Stimulated activated naive CD8-positive, alpha-beta T cell treated with anti-CD3 and anti-CD28 coated beads, Interleukin-15, Interleukin-2, amounts not matched to agents 100 ng/mL and 50 ng/mL, for 24 hours (primary cell): ENCODE measurements around the gene GRPEL2.

ENCODE experiments used
- H3K27ac Mint-ChIP-seq: one replicate; pipeline ENCODE4 v1.8.0; 2021; ENCODE audit warnings: mild to moderate bottlenecking, mixed read lengths
- H3K27me3 Mint-ChIP-seq: one replicate; pipeline ENCODE4 v1.8.0; 2021; ENCODE audit warnings: mixed read lengths
- H3K36me3 Mint-ChIP-seq: one replicate; pipeline ENCODE4 v1.8.0; 2021; ENCODE audit warnings: low read depth, mixed read lengths
- H3K4me1 Mint-ChIP-seq: one replicate; pipeline ENCODE4 v1.8.0; 2021; ENCODE audit warnings: low read depth, mixed read lengths
- H3K4me3 Mint-ChIP-seq: one replicate; pipeline ENCODE4 v1.8.0; 2021; ENCODE audit warnings: mild to moderate bottlenecking, mixed read lengths
- H3K9me3 Mint-ChIP-seq: one replicate; pipeline ENCODE4 v1.8.0; 2021; ENCODE audit warnings: mixed read lengths

GRPEL2 gene, protein sequence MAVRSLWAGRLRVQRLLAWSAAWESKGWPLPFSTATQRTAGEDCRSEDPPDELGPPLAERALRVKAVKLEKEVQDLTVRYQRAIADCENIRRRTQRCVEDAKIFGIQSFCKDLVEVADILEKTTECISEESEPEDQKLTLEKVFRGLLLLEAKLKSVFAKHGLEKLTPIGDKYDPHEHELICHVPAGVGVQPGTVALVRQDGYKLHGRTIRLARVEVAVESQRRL

DNA sequence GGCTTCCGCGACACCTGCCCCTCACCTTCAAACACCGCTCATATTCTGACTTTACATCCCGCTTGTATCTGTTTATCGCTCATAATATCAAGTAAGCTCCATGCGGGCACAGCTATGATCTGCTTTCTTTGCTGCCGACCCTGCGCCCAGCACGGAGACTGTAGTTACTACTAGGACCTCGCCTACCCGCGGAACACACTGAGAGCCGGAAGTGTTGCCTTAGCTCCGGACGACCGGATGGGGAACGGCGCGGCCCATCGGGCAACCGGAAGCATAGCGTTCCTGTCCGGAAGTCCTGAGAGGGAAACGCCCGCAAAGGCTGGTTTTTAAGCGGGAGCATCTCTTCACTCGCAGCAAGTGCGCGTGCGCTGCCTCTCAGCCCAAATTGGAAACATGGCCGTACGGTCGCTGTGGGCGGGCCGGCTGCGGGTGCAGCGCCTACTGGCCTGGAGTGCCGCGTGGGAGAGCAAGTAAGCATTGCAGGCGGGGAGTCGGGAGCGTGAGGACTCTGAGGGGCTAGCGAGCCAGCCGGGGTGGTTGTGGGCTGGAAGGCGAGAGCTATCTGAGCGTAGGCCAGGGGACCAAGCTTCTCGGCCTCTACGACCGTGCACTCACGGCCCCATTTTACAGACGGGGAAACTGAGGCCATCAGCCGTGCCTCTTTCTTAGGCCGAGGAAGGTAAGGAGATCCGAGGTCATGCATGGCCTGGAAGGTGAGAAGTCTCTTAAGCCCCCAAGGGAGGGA, at the start of gene GRPEL2:
TSS of gene GRPEL2 (plus strand) at position 353 of the 745 bp plus-strand sequence. CDS start at position 394, 41 bp downstream.
- H3K27me3 Mint-ChIP-seq: no peaks in the 10 kb centered on the region
- peak within 1 kb of the TSS; percentile 97 for H3K4me3 Mint-ChIP-seq
- peaks cover 55% of the 10 kb centered on the region for H3K4me1 Mint-ChIP-seq
- H3K36me3 Mint-ChIP-seq: peaks cover 52% of the 10 kb centered on the region
- no peaks in the 10 kb centered on the region for H3K9me3 Mint-ChIP-seq
- peak within 1 kb of the TSS; percentile 98 for H3K27ac Mint-ChIP-seq

DNA sequence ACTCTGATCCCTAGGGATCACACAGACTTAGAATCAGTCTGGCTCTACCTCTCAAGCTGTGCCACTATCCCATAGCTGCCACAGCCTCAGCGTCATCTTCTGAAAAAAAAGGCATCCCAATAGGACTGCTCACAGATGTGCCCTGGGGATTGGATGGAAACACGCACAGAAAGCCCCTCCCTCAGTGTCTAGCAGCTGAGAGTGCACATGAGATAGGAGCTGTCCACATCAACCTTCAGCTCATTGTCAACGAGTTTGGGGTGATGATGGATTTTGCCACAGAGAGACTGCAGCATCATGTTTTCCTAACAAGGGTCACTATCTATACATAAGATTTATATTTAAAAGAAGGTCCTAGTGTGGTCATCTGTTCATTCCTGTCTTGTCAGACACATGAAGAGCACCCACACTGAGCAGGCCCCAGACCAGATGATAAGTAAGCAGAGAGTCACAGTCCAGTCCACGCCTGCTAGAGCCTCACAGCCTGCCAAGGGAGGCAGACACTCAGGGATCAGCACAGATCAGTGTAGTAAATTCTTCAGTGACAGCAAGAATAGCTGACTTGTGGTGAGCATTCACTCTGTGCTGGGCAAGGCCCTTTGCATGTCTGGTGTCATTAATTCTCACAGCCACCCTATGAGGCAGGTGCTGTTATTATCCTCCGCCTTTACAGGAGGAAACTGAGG, 47.8 kb upstream of the GRPEL2 start:
- no peaks in the 10 kb centered on the region for H3K36me3 Mint-ChIP-seq
- no peak overlapping the region for H3K27ac Mint-ChIP-seq
- no peaks in the 10 kb centered on the region for H3K9me3 Mint-ChIP-seq
- H3K4me3 Mint-ChIP-seq: no peak overlapping the region
- H3K4me1 Mint-ChIP-seq: peaks cover 31% of the 10 kb centered on the region
- H3K27me3 Mint-ChIP-seq: peaks cover 3% of the 10 kb centered on the region

DNA sequence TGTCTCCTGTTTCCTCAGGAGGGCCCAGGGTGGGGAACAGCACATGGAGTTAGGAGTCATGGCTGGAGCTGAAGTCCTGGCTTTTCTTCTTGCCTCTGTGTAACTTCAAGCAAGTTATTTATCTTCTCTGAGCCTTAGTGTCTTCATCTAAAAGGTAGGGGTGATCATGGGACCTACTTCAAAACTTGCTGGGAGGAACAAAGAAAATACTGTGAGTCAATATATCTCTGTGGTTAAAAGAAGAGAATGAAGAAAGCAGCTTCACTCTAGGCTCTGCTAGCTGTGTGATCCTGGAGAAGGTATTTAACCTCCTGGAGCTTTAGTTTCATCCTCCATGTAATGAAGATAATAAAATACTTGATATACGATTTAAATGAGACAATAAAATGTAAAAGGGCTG, 47.1 kb upstream of the GRPEL2 start:
- no peak overlapping the region for H3K27ac Mint-ChIP-seq
- H3K27me3 Mint-ChIP-seq: peaks cover 3% of the 10 kb centered on the region
- H3K36me3 Mint-ChIP-seq: no peaks in the 10 kb centered on the region
- H3K9me3 Mint-ChIP-seq: no peaks in the 10 kb centered on the region
- H3K4me1 Mint-ChIP-seq: peaks cover 31% of the 10 kb centered on the region
- no peak overlapping the region for H3K4me3 Mint-ChIP-seq

DNA sequence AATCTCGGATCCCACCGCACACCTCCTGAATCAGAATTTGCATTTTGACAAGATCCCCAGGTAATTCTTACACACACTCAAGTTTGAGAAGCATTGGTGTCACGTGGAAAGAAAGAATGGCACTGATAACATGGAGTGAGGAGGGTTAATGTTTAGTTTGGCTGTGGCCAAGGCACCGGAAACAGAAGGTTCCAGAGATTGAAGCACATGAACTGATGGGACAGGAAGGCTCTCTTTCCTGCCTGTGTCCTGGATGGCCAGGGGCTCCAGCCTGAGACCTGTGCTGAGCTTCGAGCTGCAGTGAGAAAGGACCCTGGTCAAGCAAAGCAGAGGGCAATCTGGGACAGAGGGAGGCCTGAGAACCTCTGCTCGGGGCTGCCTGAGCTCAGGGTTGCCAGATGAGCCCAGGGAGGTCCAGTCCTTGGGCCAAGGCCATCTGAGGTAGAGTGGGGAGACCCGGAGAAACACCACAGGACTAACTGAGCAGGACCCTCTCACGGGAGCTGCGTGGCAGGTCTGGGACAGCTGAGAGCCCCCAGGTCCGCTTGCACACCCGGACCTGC, 46.4 kb upstream of the GRPEL2 start:
- no peak overlapping the region for H3K27ac Mint-ChIP-seq

DNA sequence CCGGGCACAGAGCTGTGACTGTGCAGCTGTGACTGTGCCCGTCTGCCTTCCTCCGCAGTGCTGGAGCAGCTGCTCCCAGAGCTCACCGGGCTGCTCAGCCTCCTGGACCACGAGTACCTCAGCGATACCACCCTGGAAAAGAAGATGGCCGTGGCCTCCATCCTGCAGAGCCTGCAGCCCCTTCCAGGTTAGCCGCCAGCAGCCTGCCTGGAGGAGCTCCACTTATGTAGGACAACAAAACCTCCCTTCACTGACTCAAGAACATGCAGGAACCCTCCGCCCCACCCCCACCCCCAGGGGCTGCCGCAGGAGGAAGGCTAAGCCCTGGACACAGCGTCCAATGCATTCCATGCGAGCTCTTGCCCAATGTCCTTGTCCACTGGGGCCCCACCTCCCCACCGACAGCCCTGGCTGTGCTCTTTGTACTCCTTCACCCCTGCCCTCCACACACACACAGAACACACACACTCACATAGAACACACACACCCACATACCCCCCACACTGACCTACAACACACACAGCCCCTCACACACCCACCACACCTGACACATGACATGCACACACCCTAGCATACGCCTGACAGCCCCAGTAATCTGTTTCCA, 45.7 kb upstream of the GRPEL2 start:
- peaks cover 31% of the 10 kb centered on the region for H3K4me1 Mint-ChIP-seq

More for the DNA sequence above, 46.4 kb upstream of the GRPEL2 start:
- Mint-ChIP-seq H3K4me1 (peaks cover 31% of the 10 kb centered on the region), H3K27me3 (peaks cover 3% of the 10 kb centered on the region), H3K4me3 (no peak overlapping the region), H3K9me3 (no peaks in the 10 kb centered on the region), H3K36me3 (no peaks in the 10 kb centered on the region)

DNA sequence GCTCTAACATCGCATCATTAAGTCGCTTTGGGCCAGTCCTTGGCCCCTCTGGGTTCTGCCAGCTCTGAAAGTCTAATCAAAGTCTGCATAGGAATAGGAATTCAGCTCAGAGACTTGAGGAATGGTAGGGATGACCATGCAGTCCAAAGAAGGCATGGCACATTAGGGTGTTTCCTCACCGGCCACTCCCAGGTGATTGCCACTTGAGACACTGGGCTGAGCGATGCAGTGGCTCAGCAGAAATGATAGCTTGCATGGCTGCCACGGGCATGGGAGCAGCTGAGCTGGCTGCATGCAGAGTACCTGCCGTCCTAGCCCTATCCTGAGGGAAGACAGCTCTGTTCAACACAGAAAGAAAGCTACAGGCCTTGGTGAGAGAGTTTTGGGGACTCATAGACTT, 44.9 kb upstream of the GRPEL2 start:
- H3K9me3 Mint-ChIP-seq: no peaks in the 10 kb centered on the region
- no peaks in the 10 kb centered on the region for H3K36me3 Mint-ChIP-seq
- H3K27me3 Mint-ChIP-seq: peaks cover 3% of the 10 kb centered on the region
- H3K4me1 Mint-ChIP-seq: peaks cover 24% of the 10 kb centered on the region
- no peak overlapping the region for H3K4me3 Mint-ChIP-seq
- H3K27ac Mint-ChIP-seq: no peak overlapping the region

More for the DNA sequence above, 45.7 kb upstream of the GRPEL2 start:
- H3K27ac Mint-ChIP-seq: no peak overlapping the region
- no peaks in the 10 kb centered on the region for H3K36me3 Mint-ChIP-seq
- no peak overlapping the region for H3K4me3 Mint-ChIP-seq
- H3K9me3 Mint-ChIP-seq: no peaks in the 10 kb centered on the region
- peaks cover 3% of the 10 kb centered on the region for H3K27me3 Mint-ChIP-seq

DNA sequence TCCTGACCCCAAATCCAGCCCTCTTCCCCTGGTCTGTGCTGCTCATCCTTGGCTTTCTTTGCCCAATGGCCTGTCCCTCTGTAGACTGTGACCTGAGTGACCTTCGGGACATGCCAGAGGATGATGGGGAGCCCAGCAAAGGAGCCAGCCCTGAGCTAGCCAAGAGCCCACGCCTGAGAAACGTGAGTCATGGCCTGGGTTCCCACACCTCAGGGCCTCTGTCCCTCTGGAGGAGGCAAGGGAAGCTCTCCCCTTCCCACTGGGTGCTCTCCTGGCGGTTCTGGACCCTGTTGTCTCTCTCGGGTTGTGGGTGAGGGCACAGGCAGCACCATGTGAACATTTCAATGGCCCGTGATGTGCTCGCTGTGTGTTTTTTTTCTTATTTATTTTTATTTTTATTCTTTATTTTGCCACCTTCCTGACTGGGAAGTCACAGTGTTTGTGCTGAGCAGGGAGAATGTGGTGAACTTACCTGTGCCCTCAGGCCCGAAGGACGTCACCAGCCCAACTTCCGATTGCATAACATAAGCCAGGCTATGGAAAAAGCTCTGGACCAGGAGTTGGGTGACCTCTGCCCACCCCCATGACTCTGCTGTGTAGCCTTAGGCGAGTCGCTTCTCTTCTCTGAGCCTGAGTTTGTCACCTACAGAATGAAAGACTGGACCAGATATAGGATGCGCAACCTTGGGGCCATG, 44.1 kb upstream of the GRPEL2 start:
- no peaks in the 10 kb centered on the region for H3K36me3 Mint-ChIP-seq

DNA sequence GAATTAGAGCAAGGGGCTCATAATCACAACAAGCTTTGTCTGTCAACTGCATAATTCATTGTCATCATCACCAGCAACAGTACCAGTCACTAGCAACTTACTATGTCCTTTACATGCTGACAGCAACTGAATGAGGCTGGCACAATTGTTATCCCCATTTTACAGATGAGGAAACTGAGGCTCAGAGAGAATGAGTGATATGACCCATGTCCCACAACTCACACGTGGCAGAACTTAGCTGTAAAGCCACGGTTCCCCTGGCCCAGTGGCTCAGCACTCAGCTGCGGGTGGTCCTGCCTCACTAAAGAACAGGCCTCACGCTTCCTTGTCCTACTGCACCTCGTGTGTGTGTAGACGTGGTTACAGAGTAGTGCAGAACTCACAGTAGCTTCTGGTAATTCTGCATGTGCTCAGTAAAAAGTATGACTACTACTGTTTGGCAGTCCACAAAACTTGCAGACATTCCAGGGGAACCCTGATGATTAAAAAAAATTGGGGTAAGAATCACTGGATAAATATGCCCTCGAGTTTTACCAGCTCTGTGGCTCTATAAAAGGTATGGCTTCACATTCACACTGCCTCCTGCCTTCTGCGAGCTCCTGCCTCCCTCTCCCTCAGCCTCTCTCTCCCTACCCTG, 43.4 kb upstream of the GRPEL2 start:
- peaks cover 3% of the 10 kb centered on the region for H3K27me3 Mint-ChIP-seq
- H3K4me3 Mint-ChIP-seq: no peak overlapping the region
- H3K36me3 Mint-ChIP-seq: no peaks in the 10 kb centered on the region
- H3K4me1 Mint-ChIP-seq: peaks cover 16% of the 10 kb centered on the region
- no peaks in the 10 kb centered on the region for H3K9me3 Mint-ChIP-seq
- no peak overlapping the region for H3K27ac Mint-ChIP-seq

More for the DNA sequence above, 44.1 kb upstream of the GRPEL2 start:
- no peak overlapping the region for H3K27ac Mint-ChIP-seq
- no peaks in the 10 kb centered on the region for H3K9me3 Mint-ChIP-seq
- H3K27me3 Mint-ChIP-seq: peaks cover 3% of the 10 kb centered on the region
- no peak overlapping the region for H3K4me3 Mint-ChIP-seq
- peaks cover 22% of the 10 kb centered on the region for H3K4me1 Mint-ChIP-seq

DNA sequence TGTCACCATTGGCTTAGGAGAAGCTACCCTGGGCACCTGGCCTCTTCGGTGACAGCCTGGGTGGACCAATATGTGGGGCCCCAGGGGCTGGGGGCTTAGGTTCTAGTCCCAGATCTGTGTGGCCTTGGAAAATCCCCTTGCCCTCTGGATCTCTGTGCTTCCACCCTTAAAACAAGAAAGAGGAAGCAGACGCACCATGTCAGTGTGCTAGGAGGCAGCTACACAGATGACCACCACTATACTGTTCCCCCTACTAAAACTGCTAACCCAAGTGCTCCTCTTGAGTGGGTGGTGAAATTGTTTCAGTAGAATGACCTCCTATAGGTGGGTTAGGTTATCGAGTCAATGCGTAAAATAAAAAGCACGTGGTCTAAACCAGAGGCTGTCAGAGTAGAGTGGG, 42.7 kb upstream of the GRPEL2 start:
- H3K27ac Mint-ChIP-seq: no peak overlapping the region
- no peaks in the 10 kb centered on the region for H3K36me3 Mint-ChIP-seq
- H3K4me3 Mint-ChIP-seq: no peak overlapping the region
- peaks cover 3% of the 10 kb centered on the region for H3K27me3 Mint-ChIP-seq
- no peaks in the 10 kb centered on the region for H3K9me3 Mint-ChIP-seq
- peaks cover 15% of the 10 kb centered on the region for H3K4me1 Mint-ChIP-seq

DNA sequence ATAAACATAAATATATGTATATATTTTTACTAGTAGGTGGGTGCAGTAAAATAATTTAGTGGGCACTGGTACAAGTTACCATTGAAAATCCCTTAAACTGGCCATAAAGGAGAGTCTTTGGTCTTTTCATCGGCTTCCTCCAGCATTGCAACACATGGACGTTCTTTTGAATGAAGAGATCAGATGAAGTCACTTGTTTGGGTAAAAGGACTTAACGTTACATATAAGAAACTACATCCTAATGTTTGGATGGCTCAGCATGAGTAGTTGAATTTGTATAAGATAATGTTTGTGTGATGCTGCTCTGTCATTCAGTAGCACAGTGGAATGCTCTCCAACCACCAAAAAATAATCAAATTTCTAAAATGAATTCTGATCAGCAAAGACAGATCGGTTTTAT, 42.1 kb upstream of the GRPEL2 start:
- H3K36me3 Mint-ChIP-seq: no peaks in the 10 kb centered on the region
- H3K4me3 Mint-ChIP-seq: no peak overlapping the region
- H3K27me3 Mint-ChIP-seq: peaks cover 3% of the 10 kb centered on the region
- peaks cover 12% of the 10 kb centered on the region for H3K4me1 Mint-ChIP-seq
- H3K27ac Mint-ChIP-seq: no peak overlapping the region
- no peaks in the 10 kb centered on the region for H3K9me3 Mint-ChIP-seq

DNA sequence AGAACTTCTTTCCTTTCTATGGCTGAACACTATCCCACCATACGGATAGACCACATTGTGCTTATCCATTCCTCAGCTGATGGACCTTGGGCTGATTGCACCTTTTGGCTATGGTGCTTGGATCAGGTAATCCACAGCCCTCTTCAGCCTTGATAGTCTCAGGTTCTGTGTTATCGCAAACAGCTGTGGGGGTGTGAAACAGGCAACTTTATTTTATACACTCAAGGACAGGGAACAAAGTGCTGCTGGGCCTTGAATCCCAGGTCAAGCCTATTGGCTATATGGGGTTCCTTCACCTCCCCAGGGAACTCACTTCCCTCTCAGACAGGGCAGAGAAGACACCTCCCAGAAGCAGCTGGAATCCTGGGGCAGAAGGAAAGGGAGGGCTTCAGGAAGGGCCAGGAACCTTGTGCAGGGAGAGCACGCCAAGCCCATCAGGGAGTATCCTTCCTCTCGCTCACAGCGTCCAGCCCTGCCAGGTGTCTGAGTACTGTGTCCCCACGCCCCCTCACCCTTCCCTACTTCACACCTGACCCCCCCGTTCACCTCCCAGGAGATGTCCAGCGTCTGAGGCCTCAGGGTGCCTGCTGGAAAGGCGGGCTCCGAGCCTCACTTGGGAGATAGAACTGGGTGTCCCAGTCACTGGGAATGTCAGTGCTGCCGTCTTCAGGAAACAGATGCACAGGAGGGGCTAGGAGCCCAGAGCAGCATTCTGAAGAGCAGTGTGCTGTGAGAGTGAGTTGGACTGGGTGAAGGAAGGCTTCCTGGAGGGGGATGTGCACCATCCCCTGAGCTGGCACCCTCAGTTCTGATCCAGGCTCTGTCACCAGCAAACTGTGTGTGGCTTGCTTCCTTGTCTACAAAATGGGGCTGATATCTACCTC, 40.9 kb upstream of the GRPEL2 start:
- Mint-ChIP-seq H3K36me3 (no peaks in the 10 kb centered on the region), H3K4me3 (no peak overlapping the region), H3K27ac (no peak overlapping the region), H3K9me3 (no peaks in the 10 kb centered on the region), H3K4me1 (peaks cover 5% of the 10 kb centered on the region), H3K27me3 (peaks cover 3% of the 10 kb centered on the region)

DNA sequence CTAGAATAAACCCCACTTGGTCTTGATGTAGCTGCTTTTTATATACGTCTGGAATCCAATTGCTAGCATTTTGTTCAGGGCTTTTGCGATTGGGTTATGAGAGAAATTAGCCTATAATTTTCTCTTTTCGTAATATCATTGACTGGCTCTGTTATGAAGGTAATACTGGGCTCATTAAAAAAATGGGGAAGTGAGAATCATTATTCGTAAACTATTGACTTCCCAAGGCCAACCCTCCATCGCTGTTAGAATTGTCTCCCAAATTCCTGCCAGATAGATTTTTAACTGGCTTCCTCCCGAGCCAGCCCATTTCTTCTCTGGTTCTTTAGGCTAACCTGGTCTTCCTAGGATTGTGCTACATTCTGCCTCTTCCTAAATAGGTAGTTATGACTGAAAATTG, 35.9 kb upstream of the GRPEL2 start:
- no peak overlapping the region for H3K4me3 Mint-ChIP-seq
- no peaks in the 10 kb centered on the region for H3K9me3 Mint-ChIP-seq
- no peak overlapping the region for H3K27ac Mint-ChIP-seq
- H3K36me3 Mint-ChIP-seq: no peaks in the 10 kb centered on the region
- H3K27me3 Mint-ChIP-seq: no peaks in the 10 kb centered on the region
- no peaks in the 10 kb centered on the region for H3K4me1 Mint-ChIP-seq

DNA sequence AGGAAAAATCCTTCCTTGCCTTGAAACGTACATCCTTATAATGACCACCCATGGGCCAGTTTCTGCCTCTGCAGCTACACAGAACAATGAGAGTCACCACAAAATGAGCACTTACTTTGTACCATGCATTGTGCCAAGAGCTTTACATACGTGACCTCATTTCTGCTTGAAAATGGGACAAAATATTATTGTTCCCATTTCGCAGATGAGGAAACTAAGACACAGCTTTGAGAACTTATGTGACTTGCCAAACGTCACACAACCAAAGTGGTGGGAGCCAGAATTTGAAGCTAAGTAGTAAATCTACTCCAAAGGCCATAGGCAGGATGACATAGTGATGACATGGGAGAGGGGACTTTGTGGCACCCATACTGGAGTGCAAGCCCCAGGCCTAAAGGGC, 34.8 kb upstream of the GRPEL2 start:
- Mint-ChIP-seq H3K4me1 (no peaks in the 10 kb centered on the region), H3K9me3 (no peaks in the 10 kb centered on the region), H3K36me3 (no peaks in the 10 kb centered on the region), H3K27me3 (no peaks in the 10 kb centered on the region), H3K4me3 (no peak overlapping the region), H3K27ac (no peak overlapping the region)
